H1 (cell line): Measurements from ENCODE around the gene XK. TPM values are rescaled to one million over a fixed set of nuclear protein-coding genes. Genes with fewer than 3 reads are reported as not detected.

ENCODE experiments used
- BACH1 ChIP-seq: IDR thresholded peaks from 2 replicates; pipeline ENCODE4 v1.6.1; 2012; ENCODE audit warnings: low read length, improper control_type of control experiment
- FOSL1 ChIP-seq: IDR thresholded peaks from 2 replicates; pipeline ENCODE4 v1.6.1; 2011; ENCODE audit warnings: mild to moderate bottlenecking, low read depth, low read length, moderate library complexity; ENCODE audit not compliant: insufficient read depth
- RNF2 ChIP-seq: fragments of 200-900, 300-1000 bp; sonication (generic); IDR thresholded peaks from 2 replicates; pipeline ENCODE4 v1.7.1; 2016; ENCODE audit warnings: borderline replicate concordance, low read depth, mild to moderate bottlenecking, antibody characterized with exemption, low read length; ENCODE audit not compliant: poor library complexity, severe bottlenecking; ENCODE audit errors: missing control alignments
- SAP30 ChIP-seq: fragments of 300-600 bp; sonication (generic); IDR thresholded peaks from 2 replicates; pipeline ENCODE4 v1.7.1; 2012; ENCODE audit warnings: low read length, moderate library complexity, mild to moderate bottlenecking, inconsistent platforms; ENCODE audit not compliant: insufficient read depth, insufficient replicate concordance
- SIRT6 ChIP-seq: IDR thresholded peaks from one replicate; pipeline ENCODE4 v1.7.1; 2012; ENCODE audit warnings: low read length, inconsistent platforms
- SP1 ChIP-seq: IDR thresholded peaks from 2 replicates; pipeline ENCODE4 v1.6.1; 2011; ENCODE audit warnings: low read depth, low read length
- TAF7 ChIP-seq: optimal IDR thresholded peaks from 2 replicates; pipeline ENCODE3; 2011; ENCODE audit warnings: low read depth, mild to moderate bottlenecking, inconsistent platforms, low read length, moderate library complexity, borderline replicate concordance
- TEAD4 ChIP-seq: IDR thresholded peaks from 2 replicates; pipeline ENCODE4 v1.6.1; 2012; ENCODE audit warnings: low read depth, low read length, inconsistent platforms, mixed read lengths
- polyA plus RNA-seq, 7 experiments: library from polyadenylated mRNA; depleted of rRNA in 3 of 7; stranded (reverse) in 5 of 7; unstranded in 2 of 7; fragments of >200 nt in 5 of 7; fragments of 200-250 nt in 2 of 7; gene quantifications; 1 replicate in 5 of 7; 2 replicates in 1 of 7; 4 replicates in 1 of 7; pipeline versions ENCODE4 v1.2.1 to v1.2.3, GENCODE V29; 2011 to 2013; ENCODE audit warnings: missing spikeins in 2 of 7, mixed read lengths in 2 of 7
- total RNA-seq: library from RNA; stranded (reverse); fragmentation: NEBNext Ultra II Directional; extraction: Animal tissue kit (Norgen Biotek cat#: 25700); gene quantifications from 2 replicates; pipeline ENCODE4 v1.2.1, GENCODE V29; 2021

The XK gene
- total and polyA plus RNA-seq, 2 of the 8 experiments (the other 6 are each of a cell fraction or from before 2014, with no cell fraction given): 0.76 to 0.84 TPM

- no peak for TF ChIP-seq FOSL1
- TF ChIP-seq SIRT6: no peak
- no peak for TF ChIP-seq RNF2
- TF ChIP-seq TEAD4: no peak
- no peak for TF ChIP-seq TAF7
- TF ChIP-seq BACH1: no peak
- no peak for TF ChIP-seq SP1
- TF ChIP-seq SAP30: no peak
These were observed 28.9 kb downstream of the XK start (continued) for GRCh38 chrX:37714479-37714878.
